ENCODE measurements around the gene SIPA1L3.

- TF ChIP-seq CTCF (IDR thresholded peaks at IDR 0.05; ENCODE audit: low read length) (no peak), EZH2phosphoT487 (IDR thresholded peaks at IDR 0.05; ENCODE audit: low read length) (no peak), EZH2 (optimal IDR thresholded peaks at IDR 0.05; ENCODE audit: low read depth, low read length) (no peak)
Measured at GRCh38 chr19:37963190-37963936, 56.4 kb downstream of the SIPA1L3 start.
